AG04450 (cell line): Measurements from ENCODE around the gene RNF8. TPM values are rescaled to one million over a fixed set of nuclear protein-coding genes. Genes with fewer than 3 reads are reported as not detected.

ENCODE experiments used
- CTCF ChIA-PET: fragments of 300-600, 350-600 bp; formaldehyde crosslinking; extraction: SDS; loops from one replicate; lab custom pipeline; 2022; ENCODE audit warnings: antibody characterized with exemption, inconsistent platforms; lab: Charles Lee
- POLR2A ChIA-PET: fragments of 350-600 bp; formaldehyde crosslinking; extraction: SDS; loops from one replicate; lab custom pipeline; 2021; ENCODE audit warnings: antibody characterized with exemption, inconsistent platforms; lab: Yijun Ruan, JAX
- DNase-seq: peaks from one replicate; pipeline ENCODE4 v3.0.0-alpha.2; 2011; ENCODE audit warnings: low read depth, low spot score
- H3K27ac ChIP-seq: one replicate; pipeline ENCODE4 v1.5.1; 2012; ENCODE audit warnings: low read depth, low read length, control low read depth
- H3K27me3 ChIP-seq: one replicate; pipeline ENCODE4 v1.6.0; 2012; ENCODE audit warnings: low read length; ENCODE audit not compliant: control insufficient read depth, insufficient read depth
- H3K4me3 ChIP-seq: 2 replicates; pipeline ENCODE4 v1.5.1; 2011; ENCODE audit warnings: mild to moderate bottlenecking, low read depth, low read length, control low read depth
- H3K9me3 ChIP-seq: 2 replicates; pipeline ENCODE4 v1.5.1; 2012; ENCODE audit warnings: low read length; ENCODE audit not compliant: control insufficient read depth, insufficient read depth
- CTCF ChIP-seq: IDR thresholded peaks from 2 replicates; pipeline ENCODE4 v1.5.1; 2011; ENCODE audit warnings: low read depth, low read length, control low read depth, inconsistent platforms
- polyA plus RNA-seq: library from polyadenylated mRNA; depleted of rRNA; stranded (reverse); fragments of >200 nt; gene quantifications from 2 replicates; pipeline ENCODE4 v1.2.3, GENCODE V29; 2011

RNF8 gene
- polyA plus RNA-seq, 1 experiment: 26.3 TPM

GRCh38 chr6:37320646-37321045, 33.1 kb upstream of the RNF8 start:
- ChIA-PET POLR2A (no interaction called here), CTCF (interaction anchor here (0.6 kb wide), 1 partner anchor 60 kb away, joined by 6 read pairs; no protein-coding TSS in a partner anchor)
- H3K4me3 ChIP-seq: no peak overlapping the region
- no peak overlapping the region for H3K27ac ChIP-seq
- no peak for DNase-seq
- no peak for TF ChIP-seq CTCF
- H3K9me3 ChIP-seq: no peaks in the 10 kb centered on the region
- no peaks in the 10 kb centered on the region for H3K27me3 ChIP-seq

- CTCF ChIA-PET: interaction anchor here (0.6 kb wide), 1 partner anchor 60 kb away, joined by 6 read pairs; no protein-coding TSS in a partner anchor
- no peaks in the 10 kb centered on the region for H3K9me3 ChIP-seq
- H3K27me3 ChIP-seq: no peaks in the 10 kb centered on the region
- DNase-seq: no peak
- H3K4me3 ChIP-seq: no peak overlapping the region
- no peak for TF ChIP-seq CTCF
- no peak overlapping the region for H3K27ac ChIP-seq
- POLR2A ChIA-PET: interaction anchor here (0.7 kb wide), 1 partner anchor 1793 kb away, joined by 3 read pairs; no protein-coding TSS in a partner anchor
Observed at GRCh38 chr6:37321101-37321500, 32.7 kb upstream of the RNF8 start.

- DNase-seq: no peak
- CTCF ChIA-PET: no interaction called here
Observed at GRCh38 chr6:37321516-37322415, 32.0 kb upstream of the RNF8 start.

GRCh38 chr6:37323580-37323979, 30.2 kb upstream of the RNF8 start:
- Histone ChIP-seq H3K4me3 (no peak overlapping the region), H3K27me3 (no peaks in the 10 kb centered on the region), H3K27ac (no peak overlapping the region), H3K9me3 (no peaks in the 10 kb centered on the region)
- no peak for TF ChIP-seq CTCF
- POLR2A ChIA-PET: no interaction called here
- DNase-seq: no peak
- CTCF ChIA-PET: no interaction called here

More at GRCh38 chr6:37321516-37322415, 32.0 kb upstream of the RNF8 start:
- POLR2A ChIA-PET: interaction anchor here (0.7 kb wide), 1 partner anchor 1792 kb away, joined by 3 read pairs; no protein-coding TSS in a partner anchor
- no peak overlapping the region for H3K4me3 ChIP-seq
- no peak for TF ChIP-seq CTCF
- H3K27ac ChIP-seq: no peak overlapping the region
- H3K9me3 ChIP-seq: no peaks in the 10 kb centered on the region
- H3K27me3 ChIP-seq: no peaks in the 10 kb centered on the region
